AG09309 (cell line): ENCODE results near the gene NPM3.
A peak's percentile ranks its signal among the peaks of the same experiment; 100 is the strongest.

Source experiments
- DNase-seq: peaks from one replicate; pipeline ENCODE4 v3.0.0-alpha.2; 2010; ENCODE audit warnings: low read depth
- H3K4me3 ChIP-seq: 2 replicates; pipeline ENCODE4 v1.5.1; 2011; ENCODE audit warnings: mild to moderate bottlenecking, low read depth, low read length, moderate library complexity; ENCODE audit not compliant: control insufficient read depth
- TF ChIP-seq, protein P1 (sequence below): IDR thresholded peaks from 2 replicates; pipeline ENCODE4 v1.5.1; 2011; ENCODE audit warnings: mild to moderate bottlenecking, low read depth, low read length, inconsistent platforms; ENCODE audit not compliant: insufficient read depth, control insufficient read depth; ENCODE audit errors: missing control alignments

The NPM3 gene

DNA sequence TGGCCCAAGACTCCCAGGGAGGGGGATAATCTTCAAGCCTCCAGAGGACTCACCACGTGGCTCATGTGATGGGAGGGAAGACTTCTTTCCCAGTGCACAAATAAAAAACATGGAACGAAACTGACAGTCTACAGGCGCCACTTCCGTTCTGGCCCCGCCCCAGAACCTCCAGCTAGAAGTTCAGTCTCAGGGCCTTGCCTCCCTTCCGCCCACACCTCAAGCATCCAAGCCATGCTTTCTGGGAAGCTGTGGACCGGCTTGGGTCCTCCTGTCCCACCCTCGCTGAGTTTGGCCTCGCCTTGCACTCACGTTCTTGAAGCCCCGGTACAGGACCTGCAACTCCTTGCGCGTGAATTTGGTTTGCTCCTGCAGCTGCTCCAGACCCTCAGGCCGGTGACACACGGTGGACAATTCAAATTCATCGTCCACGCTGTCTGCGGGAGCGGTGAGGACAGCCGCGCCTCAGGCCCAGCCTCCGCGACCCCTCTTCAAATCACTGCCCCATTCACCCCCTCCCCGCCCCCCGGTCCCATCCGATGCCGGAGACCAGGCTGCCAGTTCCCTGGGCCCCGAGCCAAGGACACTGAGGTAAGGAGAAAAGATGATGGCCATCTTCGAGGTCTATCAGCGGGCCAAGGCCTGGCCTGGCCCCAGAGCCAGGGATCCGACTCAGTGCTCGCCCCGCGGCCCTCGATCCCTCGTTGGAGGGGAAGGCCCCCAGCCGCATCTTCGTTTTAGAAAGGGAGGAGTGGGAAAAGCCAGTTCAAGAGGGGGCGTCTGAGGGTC, 45.7 kb upstream of the NPM3 start:
- DNase-seq, result no peak
- H3K4me3 ChIP-seq, result no peak overlapping the region
- TF ChIP-seq, protein P1, sequence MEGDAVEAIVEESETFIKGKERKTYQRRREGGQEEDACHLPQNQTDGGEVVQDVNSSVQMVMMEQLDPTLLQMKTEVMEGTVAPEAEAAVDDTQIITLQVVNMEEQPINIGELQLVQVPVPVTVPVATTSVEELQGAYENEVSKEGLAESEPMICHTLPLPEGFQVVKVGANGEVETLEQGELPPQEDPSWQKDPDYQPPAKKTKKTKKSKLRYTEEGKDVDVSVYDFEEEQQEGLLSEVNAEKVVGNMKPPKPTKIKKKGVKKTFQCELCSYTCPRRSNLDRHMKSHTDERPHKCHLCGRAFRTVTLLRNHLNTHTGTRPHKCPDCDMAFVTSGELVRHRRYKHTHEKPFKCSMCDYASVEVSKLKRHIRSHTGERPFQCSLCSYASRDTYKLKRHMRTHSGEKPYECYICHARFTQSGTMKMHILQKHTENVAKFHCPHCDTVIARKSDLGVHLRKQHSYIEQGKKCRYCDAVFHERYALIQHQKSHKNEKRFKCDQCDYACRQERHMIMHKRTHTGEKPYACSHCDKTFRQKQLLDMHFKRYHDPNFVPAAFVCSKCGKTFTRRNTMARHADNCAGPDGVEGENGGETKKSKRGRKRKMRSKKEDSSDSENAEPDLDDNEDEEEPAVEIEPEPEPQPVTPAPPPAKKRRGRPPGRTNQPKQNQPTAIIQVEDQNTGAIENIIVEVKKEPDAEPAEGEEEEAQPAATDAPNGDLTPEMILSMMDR, result no peak

DNA sequence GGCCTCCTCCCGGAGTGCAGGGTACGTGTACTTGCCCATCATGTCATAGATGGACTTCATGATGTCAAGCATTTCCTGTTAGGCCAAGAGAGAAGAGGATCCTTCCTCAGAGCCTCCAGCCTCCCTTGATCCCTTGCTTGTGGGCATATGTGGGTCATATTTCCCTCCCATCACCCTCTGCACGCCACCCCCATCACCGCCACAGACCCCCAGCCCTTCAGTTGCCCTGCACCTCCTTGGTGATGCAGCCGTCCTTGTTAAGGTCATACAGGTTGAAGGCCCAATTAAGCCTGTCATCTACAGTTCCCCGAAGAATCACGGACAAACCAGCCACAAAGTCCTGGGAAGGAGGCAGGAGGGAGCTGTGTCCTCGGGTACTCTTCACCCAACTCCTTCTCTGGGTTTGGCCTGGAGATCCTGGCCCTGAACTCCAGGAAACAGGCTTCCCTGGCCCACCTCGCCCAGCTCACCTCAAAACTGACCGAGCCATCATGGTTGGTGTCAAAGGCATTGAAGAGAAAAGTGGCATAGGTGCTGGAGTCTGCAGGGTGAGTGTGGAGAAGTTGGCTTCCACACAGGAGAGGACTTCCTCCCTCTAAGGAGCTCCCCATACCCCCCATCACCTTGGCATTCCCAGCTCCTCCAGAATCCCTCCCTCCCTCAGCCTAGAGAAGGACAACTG, 44.8 kb upstream of the NPM3 start:
- DNase-seq, result no peak
- no peak overlapping the region for H3K4me3 ChIP-seq
- TF ChIP-seq, protein P1, result no peak

DNA sequence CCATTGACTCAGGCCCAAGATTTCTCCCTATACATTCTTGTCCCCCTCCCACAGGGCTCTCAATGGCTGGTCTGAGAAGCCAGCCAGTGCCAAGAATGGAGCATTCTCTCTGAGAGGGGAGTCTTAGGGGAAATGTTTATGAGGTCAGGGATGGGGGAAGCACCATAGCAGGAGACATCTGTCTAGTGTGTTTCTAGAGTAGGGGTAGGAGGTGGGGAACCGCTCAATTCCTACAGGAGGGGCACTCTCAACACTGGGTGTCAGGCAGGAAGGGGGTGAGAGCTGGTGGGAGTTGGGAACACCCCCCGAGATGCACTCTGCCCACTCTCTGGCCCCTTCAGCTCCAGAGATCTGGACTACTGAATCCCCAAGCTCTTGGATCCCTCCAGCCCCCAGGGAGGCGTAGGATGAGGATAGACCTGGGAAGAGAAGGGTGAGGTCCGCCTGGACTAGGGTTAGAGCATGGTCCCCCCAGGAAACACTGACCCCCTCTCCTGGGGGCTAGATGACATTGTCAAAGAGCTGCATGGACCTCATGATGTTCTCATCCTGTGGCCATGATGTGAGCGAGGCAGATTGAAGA, 43.7 kb upstream of the NPM3 start:
- TF ChIP-seq, protein P1, result no peak
- H3K4me3 ChIP-seq, result no peak overlapping the region
- DNase-seq, result no peak

DNA sequence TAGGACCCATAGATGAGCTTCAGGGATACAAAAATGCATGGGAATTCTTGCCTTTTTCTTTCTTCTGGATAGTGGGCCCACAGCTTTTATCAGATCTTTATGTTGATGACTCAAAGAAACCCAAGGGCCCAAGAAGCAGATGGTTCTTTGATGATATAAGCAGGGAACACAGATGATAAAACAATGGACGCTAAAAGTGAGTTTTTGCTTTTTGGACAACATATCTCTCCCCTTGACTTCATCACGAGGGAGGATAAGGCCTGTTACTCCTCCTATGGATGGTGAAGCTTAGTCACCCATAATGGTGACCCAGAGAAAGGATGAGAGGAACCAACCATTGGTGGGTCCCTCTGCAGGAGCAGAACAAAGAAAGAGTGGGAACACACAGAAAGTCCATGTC, 41.5 kb upstream of the NPM3 start:
- no peak for DNase-seq
- TF ChIP-seq, protein P1, result no peak

DNA sequence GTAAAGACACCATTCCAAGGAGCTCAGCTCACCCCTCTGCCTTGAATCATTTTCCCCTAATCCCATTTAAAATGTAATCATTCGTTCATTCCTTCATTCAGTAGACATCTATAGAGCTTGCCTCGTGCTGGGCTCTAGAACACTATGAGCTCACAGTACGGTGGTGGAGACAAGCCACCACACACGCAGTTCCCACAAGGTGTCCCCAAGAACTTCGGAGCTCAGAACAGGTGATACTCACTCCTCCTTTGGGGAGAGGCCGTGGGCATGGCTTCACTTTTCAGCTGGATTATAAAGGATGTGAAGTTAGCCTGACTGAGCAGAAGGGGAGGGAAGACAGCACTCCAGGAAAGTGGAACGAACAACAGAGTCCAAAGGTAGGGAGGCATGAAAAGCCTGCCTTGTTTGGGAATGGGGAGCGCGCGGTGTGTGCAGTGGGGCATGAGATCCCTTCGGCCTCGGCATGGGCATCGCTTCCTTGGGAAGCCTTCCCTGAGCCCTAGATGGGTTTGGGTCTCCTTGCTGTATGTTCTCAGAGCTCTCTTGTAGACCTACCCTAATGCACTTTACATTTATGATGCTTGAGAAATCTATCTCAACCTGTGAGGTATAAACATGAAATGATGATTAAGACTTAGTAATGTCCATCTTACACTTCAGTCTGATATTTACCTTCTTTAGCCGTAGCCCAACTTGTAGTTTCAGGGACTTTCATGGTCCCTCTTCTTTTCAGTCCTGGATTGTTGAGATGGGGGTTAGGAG, 35.8 kb upstream of the NPM3 start:
- no peak for DNase-seq
- peak overlapping the region; percentile 14 for H3K4me3 ChIP-seq
- TF ChIP-seq, protein P1, result no peak

More for the DNA sequence above, 41.5 kb upstream of the NPM3 start:
- no peak overlapping the region for H3K4me3 ChIP-seq
